Neural cell (in vitro differentiated cells): ENCODE results near the gene MORC3. TPM values are rescaled to one million over a fixed set of nuclear protein-coding genes. Genes with fewer than 3 reads are reported as not detected.

ENCODE experiments used
- H2AFZ ChIP-seq: fragments of 200-600, 300-800 bp; sonication (generic), shearing (Covaris generic); 2 replicates; pipeline ENCODE4 v1.6.0; 2014; ENCODE audit warnings: low read depth, mild to moderate bottlenecking, antibody characterized with exemption, low read length, moderate library complexity
- H3F3A ChIP-seq: fragments of 200-600 bp; shearing (Covaris generic); 2 replicates; pipeline ENCODE4 v1.6.1; 2016; ENCODE audit warnings: mild to moderate bottlenecking, moderate library complexity, mixed read lengths, antibody characterized with exemption, low read length; ENCODE audit not compliant: insufficient read depth, poor library complexity, severe bottlenecking
- H3K27ac ChIP-seq: fragments of 200-600, 300-800 bp; sonication (generic), shearing (Covaris generic); 2 replicates; pipeline ENCODE4 v1.5.1; 2014; ENCODE audit warnings: mild to moderate bottlenecking, low read length, moderate library complexity
- H3K27me3 ChIP-seq: fragments of 300-800, 200-600 bp; sonication (generic), shearing (Covaris generic); 2 replicates; pipeline ENCODE4 v1.6.0; 2014; ENCODE audit warnings: mild to moderate bottlenecking, low read depth, low read length, moderate library complexity; ENCODE audit not compliant: insufficient read depth
- H3K36me3 ChIP-seq: fragments of 300-800, 200-600 bp; sonication (generic), shearing (Covaris generic); 2 replicates; pipeline ENCODE4 v1.5.1; 2014; ENCODE audit warnings: mild to moderate bottlenecking, antibody characterized with exemption, low read length, moderate library complexity; ENCODE audit not compliant: insufficient read depth
- H3K4me2 ChIP-seq: fragments of 300-800, 200-600 bp; sonication (generic), shearing (Covaris generic); 2 replicates; pipeline ENCODE4 v1.6.0; 2014; ENCODE audit warnings: mild to moderate bottlenecking, low read length
- H3K4me3 ChIP-seq: fragments of 300-800, 200-600 bp; sonication (generic), shearing (Covaris generic); 2 replicates; pipeline ENCODE4 v1.5.1; 2014; ENCODE audit warnings: mild to moderate bottlenecking, low read length, moderate library complexity
- H3K79me2 ChIP-seq: fragments of 200-600 bp; shearing (Covaris generic); replicated peaks from 2 replicates; pipeline ENCODE4 v1.6.0; 2014; ENCODE audit warnings: mild to moderate bottlenecking, low read length, moderate library complexity; ENCODE audit not compliant: insufficient read depth
- H3K9ac ChIP-seq: fragments of 300-800, 200-600 bp; sonication (generic), shearing (Covaris generic); 2 replicates; pipeline ENCODE4 v1.6.1; 2016; ENCODE audit warnings: mild to moderate bottlenecking, low read length, mixed read lengths
- H3K9me2 ChIP-seq: fragments of 200-600 bp; shearing (Covaris generic); 2 replicates; pipeline ENCODE4 v1.6.1; 2016; ENCODE audit warnings: mild to moderate bottlenecking, low read length, mixed read lengths; ENCODE audit not compliant: insufficient read depth
- H3K9me3 ChIP-seq: fragments of 200-600, 300-800 bp; sonication (generic), shearing (Covaris generic); 2 replicates; pipeline ENCODE4 v1.6.1; 2016; ENCODE audit warnings: mild to moderate bottlenecking, mixed run types, low read length, moderate library complexity, mixed read lengths
- H4K20me1 ChIP-seq: fragments of 200-600 bp; shearing (Covaris generic); 2 replicates; pipeline ENCODE4 v1.6.1; 2016; ENCODE audit warnings: mild to moderate bottlenecking, mixed run types; ENCODE audit not compliant: insufficient read depth
- CTCF ChIP-seq: fragments of 450-650 bp; IDR thresholded peaks from 2 replicates; pipeline ENCODE4 v1.5.1; 2014; ENCODE audit warnings: antibody characterized with exemption, mild to moderate bottlenecking, moderate library complexity; ENCODE audit not compliant: poor library complexity, severe bottlenecking
- EP300 ChIP-seq: fragments of 450-650 bp; conservative IDR thresholded peaks from 2 replicates; pipeline ENCODE4 v1.6.1; 2014; ENCODE audit warnings: antibody characterized with exemption, mild to moderate bottlenecking, moderate library complexity; ENCODE audit not compliant: poor library complexity, severe bottlenecking
- EZH2 ChIP-seq: fragments of 200-600, 300-800 bp; shearing (Covaris generic), sonication (generic); IDR thresholded peaks from 2 replicates; pipeline ENCODE4 v1.6.1; 2014; ENCODE audit warnings: antibody characterized with exemption, low read length, borderline replicate concordance, mild to moderate bottlenecking; ENCODE audit not compliant: insufficient read depth, poor library complexity, severe bottlenecking
- MXI1 ChIP-seq: fragments of 450-650 bp; conservative IDR thresholded peaks from 2 replicates; pipeline ENCODE4 v1.6.1; 2014; ENCODE audit warnings: antibody characterized with exemption, mild to moderate bottlenecking; ENCODE audit not compliant: poor library complexity, severe bottlenecking
- POLR2AphosphoS5 ChIP-seq: IDR thresholded peaks from 2 replicates; pipeline ENCODE4 v1.6.1; 2012
- RAD21 ChIP-seq: fragments of 450-650 bp; conservative IDR thresholded peaks from 2 replicates; pipeline ENCODE4 v1.6.1; 2014; ENCODE audit warnings: antibody characterized with exemption, mild to moderate bottlenecking, moderate library complexity
- REST ChIP-seq: IDR thresholded peaks from 2 replicates; pipeline ENCODE4 v1.6.1; 2012; ENCODE audit warnings: borderline replicate concordance
- SMC3 ChIP-seq: fragments of 450-650 bp; conservative IDR thresholded peaks from 2 replicates; pipeline ENCODE4 v1.6.1; 2014; ENCODE audit warnings: antibody characterized with exemption, mild to moderate bottlenecking, moderate library complexity; ENCODE audit not compliant: poor library complexity
- TAF1 ChIP-seq: IDR thresholded peaks from 2 replicates; pipeline ENCODE4 v1.6.1; 2012; ENCODE audit warnings: low read depth
- polyA plus RNA-seq: library from polyadenylated mRNA; depleted of rRNA; stranded (reverse); fragments of >200 nt; gene quantifications from 2 replicates; pipeline ENCODE4 v1.2.3, GENCODE V29; 2014

The MORC3 gene
- polyA plus RNA-seq, 1 donor from 2014 or later = 65.4 TPM

- Histone ChIP-seq H4K20me1 (no peaks in the 10 kb centered on the region), H3K27me3 (no peaks in the 10 kb centered on the region), H3K27ac (no peak overlapping the region), H3K4me2 (no peak overlapping the region), H3K9ac (no peak overlapping the region), H3K79me2 (no peaks in the 10 kb centered on the region), H2AFZ (no peak overlapping the region), H3K9me3 (no peaks in the 10 kb centered on the region), H3F3A (no peaks in the 10 kb centered on the region), H3K4me3 (no peak overlapping the region), H3K9me2 (no peaks in the 10 kb centered on the region), H3K36me3 (peaks cover 6% of the 10 kb centered on the region)
- TF ChIP-seq POLR2AphosphoS5 (no peak), SMC3 (no peak), EZH2 (no peak), REST (no peak), TAF1 (no peak), CTCF (no peak), RAD21 (no peak), MXI1 (no peak), EP300 (no peak)
Measured at GRCh38 chr21:36369064-36369685, 49.2 kb downstream of the MORC3 start.

GRCh38 chr21:36375994-36376393 lies 56.0 kb downstream of the MORC3 start:
- no peak overlapping the region for H3K9ac ChIP-seq
- H3K79me2 ChIP-seq = no peaks in the 10 kb centered on the region
- H3K27me3 ChIP-seq = no peaks in the 10 kb centered on the region
- no peak overlapping the region for H3K4me3 ChIP-seq
- no peak overlapping the region for H3K4me2 ChIP-seq
- no peaks in the 10 kb centered on the region for H3F3A ChIP-seq
- no peaks in the 10 kb centered on the region for H4K20me1 ChIP-seq
- no peaks in the 10 kb centered on the region for H3K9me2 ChIP-seq
- H3K27ac ChIP-seq = no peak overlapping the region
- no peak for TF ChIP-seq CTCF
- TF ChIP-seq SMC3 = no peak
- no peak for TF ChIP-seq EP300
- no peak for TF ChIP-seq TAF1
- no peak for TF ChIP-seq MXI1
- no peak for TF ChIP-seq POLR2AphosphoS5
- no peak for TF ChIP-seq EZH2
- TF ChIP-seq REST = no peak
- TF ChIP-seq RAD21 = no peak
- no peak overlapping the region for H2AFZ ChIP-seq
- H3K9me3 ChIP-seq = no peaks in the 10 kb centered on the region
- no peaks in the 10 kb centered on the region for H3K36me3 ChIP-seq
